ENCODE measurements around the gene CR2.

The CR2 gene

GRCh38 chr1:207455183-207455754 lies 1.1 kb downstream of the CR2 start:
- Histone ChIP-seq H3K9ac (ENCODE audit: low read depth, low read length) (no peak overlapping the region), H3K4me3 (ENCODE audit: low read length) (peak overlapping the region; percentile 75), H3K36me3 (ENCODE audit: insufficient read depth, low read depth, low read length) (no peaks in the 10 kb centered on the region), H3K27ac (ENCODE audit: low read length) (no peak overlapping the region), H3K4me1 (ENCODE audit: insufficient read depth, low read length) (no peaks in the 10 kb centered on the region), H3K27me3 (ENCODE audit: insufficient read depth, low read length) (peaks cover 73% of the 10 kb centered on the region), H3K9me3 (ENCODE audit: insufficient read depth, low read depth, low read length) (no peaks in the 10 kb centered on the region)

DNA sequence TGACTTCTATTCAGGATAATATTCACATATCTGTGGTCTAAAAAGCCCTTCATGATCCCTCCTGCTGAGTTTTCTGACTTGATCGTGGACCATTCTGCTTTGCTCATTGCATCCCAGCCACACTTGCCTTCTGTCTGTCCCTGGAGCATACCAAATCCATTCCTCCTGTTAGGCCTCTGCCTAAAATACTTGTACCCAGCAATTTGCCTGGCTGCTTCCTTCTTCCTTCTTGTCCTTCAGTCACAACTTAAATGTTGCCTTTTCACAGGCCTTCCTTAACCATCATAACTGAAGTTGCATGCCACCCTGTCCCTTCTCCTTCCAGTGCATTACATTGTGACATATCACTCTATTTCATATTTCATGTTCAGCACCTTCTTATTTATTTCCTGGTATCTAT lies 4.3 kb downstream of the CR2 start:
- Histone ChIP-seq H3K4me3 (ENCODE audit: low read length) (no peak overlapping the region), H3K9ac (ENCODE audit: low read depth, low read length) (no peak overlapping the region)

DNA sequence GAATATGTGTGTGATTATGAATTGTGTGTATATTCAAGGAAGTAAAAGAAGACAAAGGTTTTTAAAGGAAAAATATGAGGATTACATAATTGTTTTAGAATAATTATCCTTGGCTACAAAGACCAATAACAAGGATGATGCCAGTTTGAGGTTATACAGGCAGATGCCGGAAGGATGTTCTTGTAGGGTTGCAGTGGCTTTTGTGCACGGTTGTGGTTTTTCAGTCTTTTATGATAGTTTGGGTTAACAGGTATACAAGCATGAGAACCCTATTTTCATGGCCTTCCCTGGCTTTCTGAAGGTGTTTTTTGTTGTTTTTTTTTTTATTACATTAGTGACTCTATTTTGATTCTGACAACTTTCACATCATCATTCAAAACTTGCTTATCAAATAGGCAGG lies 4.9 kb downstream of the CR2 start:
- H3K27ac ChIP-seq (ENCODE audit: low read length): no peak overlapping the region
- no peaks in the 10 kb centered on the region for H3K4me1 ChIP-seq (ENCODE audit: insufficient read depth, low read length)
- H3K36me3 ChIP-seq (ENCODE audit: insufficient read depth, low read depth, low read length): no peaks in the 10 kb centered on the region
- H3K9me3 ChIP-seq (ENCODE audit: insufficient read depth, low read depth, low read length): no peaks in the 10 kb centered on the region
- no peak overlapping the region for H3K4me3 ChIP-seq (ENCODE audit: low read length)
- H3K27me3 ChIP-seq (ENCODE audit: insufficient read depth, low read length): peaks cover 39% of the 10 kb centered on the region
- no peak overlapping the region for H3K9ac ChIP-seq (ENCODE audit: low read depth, low read length)

More for the DNA sequence above, 4.3 kb downstream of the CR2 start:
- Histone ChIP-seq H3K36me3 (ENCODE audit: insufficient read depth, low read depth, low read length) (no peaks in the 10 kb centered on the region), H3K9me3 (ENCODE audit: insufficient read depth, low read depth, low read length) (no peaks in the 10 kb centered on the region), H3K27ac (ENCODE audit: low read length) (no peak overlapping the region), H3K4me1 (ENCODE audit: insufficient read depth, low read length) (no peaks in the 10 kb centered on the region), H3K27me3 (ENCODE audit: insufficient read depth, low read length) (peaks cover 44% of the 10 kb centered on the region)

- no peak overlapping the region for H3K4me3 ChIP-seq (ENCODE audit: low read length)
- peaks cover 13% of the 10 kb centered on the region for H3K27me3 ChIP-seq (ENCODE audit: insufficient read depth, low read length)
- H3K9me3 ChIP-seq (ENCODE audit: insufficient read depth, low read depth, low read length): no peaks in the 10 kb centered on the region
- no peak overlapping the region for H3K27ac ChIP-seq (ENCODE audit: low read length)
- no peaks in the 10 kb centered on the region for H3K4me1 ChIP-seq (ENCODE audit: insufficient read depth, low read length)
- no peak overlapping the region for H3K9ac ChIP-seq (ENCODE audit: low read depth, low read length)
- H3K36me3 ChIP-seq (ENCODE audit: insufficient read depth, low read depth, low read length): no peaks in the 10 kb centered on the region
Measured at GRCh38 chr1:207461649-207462048, 7.5 kb downstream of the CR2 start.

DNA sequence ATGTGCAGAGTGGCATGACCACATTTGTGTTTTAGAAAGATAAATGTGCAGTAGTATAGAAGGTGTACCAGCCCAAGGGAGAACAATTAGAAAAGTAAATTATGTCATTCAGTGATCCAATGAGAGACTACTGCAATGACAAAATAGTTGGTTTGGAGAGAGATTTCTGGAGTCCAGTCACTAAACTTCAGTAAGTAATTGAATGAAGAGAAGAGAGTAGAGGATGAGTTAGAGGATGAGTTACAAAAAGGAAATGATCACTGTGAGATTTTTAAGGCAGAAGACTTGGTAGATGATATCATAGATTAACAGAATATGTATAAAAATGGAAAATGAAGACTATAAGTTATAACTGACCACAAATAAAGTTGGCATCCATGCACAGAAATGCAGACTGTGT lies 8.4 kb downstream of the CR2 start:
- Histone ChIP-seq H3K9ac (ENCODE audit: low read depth, low read length) (no peak overlapping the region), H3K36me3 (ENCODE audit: insufficient read depth, low read depth, low read length) (no peaks in the 10 kb centered on the region), H3K4me1 (ENCODE audit: insufficient read depth, low read length) (no peaks in the 10 kb centered on the region), H3K9me3 (ENCODE audit: insufficient read depth, low read depth, low read length) (no peaks in the 10 kb centered on the region), H3K27me3 (ENCODE audit: insufficient read depth, low read length) (peaks cover 4% of the 10 kb centered on the region; the same call in 1 of the 2 replicates), H3K27ac (ENCODE audit: low read length) (no peak overlapping the region), H3K4me3 (ENCODE audit: low read length) (no peak overlapping the region)

GRCh38 chr1:207463021-207463420 lies 8.9 kb downstream of the CR2 start:
- no peak overlapping the region for H3K27ac ChIP-seq (ENCODE audit: low read length)
- H3K36me3 ChIP-seq (ENCODE audit: insufficient read depth, low read depth, low read length): no peaks in the 10 kb centered on the region
- no peaks in the 10 kb centered on the region for H3K27me3 ChIP-seq (ENCODE audit: insufficient read depth, low read length)
- H3K4me1 ChIP-seq (ENCODE audit: insufficient read depth, low read length): no peaks in the 10 kb centered on the region
- no peaks in the 10 kb centered on the region for H3K9me3 ChIP-seq (ENCODE audit: insufficient read depth, low read depth, low read length)
- H3K9ac ChIP-seq (ENCODE audit: low read depth, low read length): no peak overlapping the region
- H3K4me3 ChIP-seq (ENCODE audit: low read length): no peak overlapping the region

GRCh38 chr1:207463571-207463970 lies 9.4 kb downstream of the CR2 start:
- Histone ChIP-seq H3K9me3 (ENCODE audit: insufficient read depth, low read depth, low read length) (no peaks in the 10 kb centered on the region), H3K27ac (ENCODE audit: low read length) (no peak overlapping the region), H3K9ac (ENCODE audit: low read depth, low read length) (no peak overlapping the region), H3K4me3 (ENCODE audit: low read length) (no peak overlapping the region), H3K4me1 (ENCODE audit: insufficient read depth, low read length) (no peaks in the 10 kb centered on the region), H3K36me3 (ENCODE audit: insufficient read depth, low read depth, low read length) (no peaks in the 10 kb centered on the region), H3K27me3 (ENCODE audit: insufficient read depth, low read length) (no peaks in the 10 kb centered on the region)

- no peaks in the 10 kb centered on the region for H3K27me3 ChIP-seq (ENCODE audit: insufficient read depth, low read length)
- no peak overlapping the region for H3K27ac ChIP-seq (ENCODE audit: low read length)
- H3K9me3 ChIP-seq (ENCODE audit: insufficient read depth, low read depth, low read length): no peaks in the 10 kb centered on the region
- no peak overlapping the region for H3K9ac ChIP-seq (ENCODE audit: low read depth, low read length)
- no peaks in the 10 kb centered on the region for H3K4me1 ChIP-seq (ENCODE audit: insufficient read depth, low read length)
- H3K4me3 ChIP-seq (ENCODE audit: low read length): no peak overlapping the region
- no peaks in the 10 kb centered on the region for H3K36me3 ChIP-seq (ENCODE audit: insufficient read depth, low read depth, low read length)
Measured at GRCh38 chr1:207470927-207471326, 16.8 kb downstream of the CR2 start.

GRCh38 chr1:207474210-207474609 lies 20.1 kb downstream of the CR2 start:
- Histone ChIP-seq H3K9ac (ENCODE audit: low read depth, low read length) (no peak overlapping the region), H3K27me3 (ENCODE audit: insufficient read depth, low read length) (no peaks in the 10 kb centered on the region), H3K4me1 (ENCODE audit: insufficient read depth, low read length) (no peaks in the 10 kb centered on the region), H3K27ac (ENCODE audit: low read length) (no peak overlapping the region), H3K36me3 (ENCODE audit: insufficient read depth, low read depth, low read length) (no peaks in the 10 kb centered on the region), H3K4me3 (ENCODE audit: low read length) (no peak overlapping the region), H3K9me3 (ENCODE audit: insufficient read depth, low read depth, low read length) (no peaks in the 10 kb centered on the region)

DNA sequence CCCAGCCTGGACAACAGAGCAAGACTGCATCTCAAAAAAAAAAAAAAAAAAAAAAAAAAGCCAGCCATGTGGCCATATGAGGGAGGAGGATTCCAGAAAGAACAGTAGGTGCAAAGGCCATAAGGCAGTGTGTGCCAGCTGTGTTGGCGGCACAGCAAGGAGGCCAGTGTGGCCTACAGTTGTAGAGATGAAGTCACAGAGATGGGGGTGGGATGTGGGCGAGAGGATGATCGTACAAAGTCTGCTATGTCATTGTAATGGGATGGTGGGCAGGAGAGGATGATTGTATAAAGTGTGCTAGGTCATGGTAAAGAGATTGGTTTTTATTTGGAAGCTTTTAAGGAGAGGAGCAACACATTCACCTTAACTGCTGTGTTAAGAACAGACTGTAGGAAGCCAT lies 32.1 kb downstream of the CR2 start:
- Histone ChIP-seq H3K27me3 (ENCODE audit: insufficient read depth, low read length) (no peaks in the 10 kb centered on the region), H3K9me3 (ENCODE audit: insufficient read depth, low read depth, low read length) (no peaks in the 10 kb centered on the region), H3K4me3 (ENCODE audit: low read length) (no peak overlapping the region), H3K4me1 (ENCODE audit: insufficient read depth, low read length) (no peaks in the 10 kb centered on the region), H3K9ac (ENCODE audit: low read depth, low read length) (no peak overlapping the region), H3K36me3 (ENCODE audit: insufficient read depth, low read depth, low read length) (no peaks in the 10 kb centered on the region), H3K27ac (ENCODE audit: low read length) (no peak overlapping the region)

DNA sequence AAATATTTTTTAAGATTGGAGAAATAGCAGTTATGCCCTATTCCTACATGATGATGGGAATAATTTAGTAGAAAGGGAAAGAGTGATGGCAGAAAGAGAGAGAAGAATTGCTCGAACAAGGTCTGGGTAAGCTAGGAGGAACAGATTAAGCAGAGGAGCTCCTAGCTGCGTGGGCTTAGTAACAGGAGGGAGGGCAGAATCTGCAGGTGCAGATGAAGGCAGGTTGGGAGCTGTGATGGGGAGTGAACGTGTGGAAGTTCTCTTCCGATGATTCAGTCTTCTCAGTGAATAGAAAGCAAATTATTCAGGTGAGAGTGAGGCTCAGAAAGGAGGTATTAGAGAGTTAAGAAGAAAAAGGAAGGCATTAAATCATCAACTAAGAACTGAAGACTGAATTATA lies 33.5 kb downstream of the CR2 start:
- no peak overlapping the region for H3K4me3 ChIP-seq (ENCODE audit: low read length)
- H3K27me3 ChIP-seq (ENCODE audit: insufficient read depth, low read length): no peaks in the 10 kb centered on the region
- no peak overlapping the region for H3K9ac ChIP-seq (ENCODE audit: low read depth, low read length)
- H3K9me3 ChIP-seq (ENCODE audit: insufficient read depth, low read depth, low read length): no peaks in the 10 kb centered on the region
- H3K27ac ChIP-seq (ENCODE audit: low read length): no peak overlapping the region
- H3K36me3 ChIP-seq (ENCODE audit: insufficient read depth, low read depth, low read length): no peaks in the 10 kb centered on the region
- H3K4me1 ChIP-seq (ENCODE audit: insufficient read depth, low read length): no peaks in the 10 kb centered on the region

DNA sequence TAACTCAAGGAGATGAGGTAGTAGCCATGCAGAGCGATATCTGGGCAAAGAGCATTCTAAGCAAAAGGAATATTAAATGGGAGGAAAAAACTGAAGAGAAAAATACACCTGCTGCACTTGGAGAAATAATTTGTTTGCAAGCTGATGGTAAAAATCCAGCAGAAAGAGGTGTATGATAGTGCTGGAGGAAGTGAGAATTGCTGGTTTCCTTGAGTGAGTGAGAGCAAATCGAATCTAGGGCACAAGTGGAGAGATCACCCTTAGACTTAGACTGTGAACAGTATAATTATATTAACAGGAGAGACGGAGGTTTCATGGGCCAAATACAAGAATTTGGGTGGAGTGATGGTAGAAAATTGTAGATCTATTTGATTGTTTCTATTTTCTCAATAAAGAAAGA lies 39.1 kb downstream of the CR2 start:
- Histone ChIP-seq H3K9ac (ENCODE audit: low read depth, low read length) (no peak overlapping the region), H3K27ac (ENCODE audit: low read length) (no peak overlapping the region), H3K9me3 (ENCODE audit: insufficient read depth, low read depth, low read length) (no peaks in the 10 kb centered on the region), H3K4me1 (ENCODE audit: insufficient read depth, low read length) (no peaks in the 10 kb centered on the region), H3K4me3 (ENCODE audit: low read length) (no peak overlapping the region), H3K36me3 (ENCODE audit: insufficient read depth, low read depth, low read length) (no peaks in the 10 kb centered on the region), H3K27me3 (ENCODE audit: insufficient read depth, low read length) (peaks cover 48% of the 10 kb centered on the region)

Measured in iPS-20b (cell line).